Endothelial cell of umbilical vein (primary cell): ENCODE measurements around the gene HHLA2.

ENCODE experiments used
- CTCF ChIP-seq, 2 donors: IDR thresholded peaks; 1 replicate in 1 of 2; 2 replicates in 1 of 2; pipeline ENCODE4 v1.5.1; 2011; ENCODE audit warnings: low read length in 2 of 2, mild to moderate bottlenecking in 2 of 2, moderate library complexity in 2 of 2, control low read depth in 1 of 2, inconsistent platforms in 1 of 2, low read depth in 1 of 2; ENCODE audit not compliant: insufficient read depth in 1 of 2; ENCODE audit errors: extremely low read depth in 1 of 2
- EZH2 ChIP-seq: IDR thresholded peaks from 2 replicates; pipeline ENCODE4 v1.6.1; 2012; ENCODE audit warnings: borderline replicate concordance, low read depth, mild to moderate bottlenecking, moderate library complexity, low read length, inconsistent platforms; ENCODE audit not compliant: severe bottlenecking
- FOS ChIP-seq: IDR thresholded peaks from 2 replicates; pipeline ENCODE4 v1.6.1; 2011; ENCODE audit warnings: mild to moderate bottlenecking, low read length, moderate library complexity, borderline replicate concordance; ENCODE audit not compliant: insufficient read depth
- GATA2 ChIP-seq: IDR thresholded peaks from 2 replicates; pipeline ENCODE4 v1.7.0; 2011; ENCODE audit warnings: low read depth, mild to moderate bottlenecking, moderate library complexity, mixed read lengths, low read length; ENCODE audit not compliant: insufficient read length, insufficient read depth
- POLR2A ChIP-seq: IDR thresholded peaks from 2 replicates; pipeline ENCODE4 v1.6.1; 2012; ENCODE audit warnings: low read depth, mild to moderate bottlenecking, control low read depth, low read length
- POLR2AphosphoS5 ChIP-seq: IDR thresholded peaks from 2 replicates; pipeline ENCODE4 v1.6.1; 2012; ENCODE audit warnings: low read depth, mild to moderate bottlenecking, control low read depth, low read length, moderate library complexity; ENCODE audit not compliant: insufficient read depth

- TF ChIP-seq CTCF (IDR thresholded peaks at IDR 0.05; ENCODE audit: extremely low read depth in 1 of 2, insufficient read depth in 1 of 2, low read depth in 1 of 2, low read length in 2 of 2): no peak
- no peak for TF ChIP-seq POLR2AphosphoS5
- no peak for TF ChIP-seq FOS
- TF ChIP-seq POLR2A: no peak
- TF ChIP-seq EZH2: no peak
- no peak for TF ChIP-seq GATA2
These were observed 98.2 kb downstream of the HHLA2 start for GRCh38 chr3:108394563-108394962.
